ENCODE data around the gene MTR.

The MTR gene

DNA sequence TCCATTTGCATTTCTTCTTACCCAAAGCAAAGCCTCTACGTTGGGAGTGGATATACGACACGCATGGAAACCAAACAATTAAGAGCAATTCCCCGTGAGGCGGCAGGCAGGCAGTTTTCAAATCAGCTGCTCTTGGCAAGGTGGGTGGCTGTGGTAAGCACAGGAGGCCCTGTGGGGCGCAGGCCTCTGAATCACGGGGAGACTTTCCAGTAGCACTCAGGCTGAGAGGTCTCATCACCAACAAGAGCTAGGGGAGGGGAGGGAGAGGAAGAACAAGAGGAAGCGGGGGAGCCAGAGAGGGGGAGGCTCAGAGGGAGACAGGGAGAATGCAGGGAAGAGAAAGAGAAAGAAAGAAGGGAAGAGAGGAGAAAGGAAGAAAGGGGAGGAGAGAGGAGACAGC, 152.7 kb downstream of the MTR start:
- TF ChIP-seq, protein P1, sequence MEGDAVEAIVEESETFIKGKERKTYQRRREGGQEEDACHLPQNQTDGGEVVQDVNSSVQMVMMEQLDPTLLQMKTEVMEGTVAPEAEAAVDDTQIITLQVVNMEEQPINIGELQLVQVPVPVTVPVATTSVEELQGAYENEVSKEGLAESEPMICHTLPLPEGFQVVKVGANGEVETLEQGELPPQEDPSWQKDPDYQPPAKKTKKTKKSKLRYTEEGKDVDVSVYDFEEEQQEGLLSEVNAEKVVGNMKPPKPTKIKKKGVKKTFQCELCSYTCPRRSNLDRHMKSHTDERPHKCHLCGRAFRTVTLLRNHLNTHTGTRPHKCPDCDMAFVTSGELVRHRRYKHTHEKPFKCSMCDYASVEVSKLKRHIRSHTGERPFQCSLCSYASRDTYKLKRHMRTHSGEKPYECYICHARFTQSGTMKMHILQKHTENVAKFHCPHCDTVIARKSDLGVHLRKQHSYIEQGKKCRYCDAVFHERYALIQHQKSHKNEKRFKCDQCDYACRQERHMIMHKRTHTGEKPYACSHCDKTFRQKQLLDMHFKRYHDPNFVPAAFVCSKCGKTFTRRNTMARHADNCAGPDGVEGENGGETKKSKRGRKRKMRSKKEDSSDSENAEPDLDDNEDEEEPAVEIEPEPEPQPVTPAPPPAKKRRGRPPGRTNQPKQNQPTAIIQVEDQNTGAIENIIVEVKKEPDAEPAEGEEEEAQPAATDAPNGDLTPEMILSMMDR (IDR thresholded peaks at IDR 0.05; ENCODE audit: extremely low read depth, insufficient read depth, missing control alignments), result no peak
- in situ Hi-C loops (cut with MboI; ENCODE audit: low pct_unique_long_range_greater_than_20kb, low sequenced_read_pairs, unreplicated experiment), result no loop called here
- no peak for DNase-seq (ENCODE audit: low spot score)

DNA sequence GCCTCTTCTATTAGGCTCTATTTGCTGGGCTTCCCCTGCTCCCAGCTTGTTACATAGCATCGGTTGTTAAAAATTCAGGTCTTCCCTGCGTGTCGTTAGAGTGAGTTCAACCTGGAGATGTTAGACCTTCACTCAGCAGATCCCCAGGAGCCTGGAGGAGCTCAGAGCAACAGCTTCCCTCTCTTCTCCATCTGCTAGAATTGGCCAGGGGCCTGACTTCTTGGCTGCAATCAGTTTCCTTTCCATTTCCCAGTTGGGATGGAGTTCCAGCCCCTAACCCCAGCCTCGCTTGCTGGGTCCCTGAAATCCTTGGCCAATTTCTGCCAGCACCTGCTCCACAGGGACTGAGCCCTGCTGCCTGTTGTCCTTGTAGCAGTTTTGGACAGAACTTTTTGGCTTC, 153.3 kb downstream of the MTR start:
- DNase-seq (ENCODE audit: low spot score), result no peak
- in situ Hi-C loops (cut with MboI; ENCODE audit: low pct_unique_long_range_greater_than_20kb, low sequenced_read_pairs, unreplicated experiment), result no loop called here
- TF ChIP-seq, protein P1 (IDR thresholded peaks at IDR 0.05; ENCODE audit: extremely low read depth, insufficient read depth, missing control alignments), result no peak

DNA sequence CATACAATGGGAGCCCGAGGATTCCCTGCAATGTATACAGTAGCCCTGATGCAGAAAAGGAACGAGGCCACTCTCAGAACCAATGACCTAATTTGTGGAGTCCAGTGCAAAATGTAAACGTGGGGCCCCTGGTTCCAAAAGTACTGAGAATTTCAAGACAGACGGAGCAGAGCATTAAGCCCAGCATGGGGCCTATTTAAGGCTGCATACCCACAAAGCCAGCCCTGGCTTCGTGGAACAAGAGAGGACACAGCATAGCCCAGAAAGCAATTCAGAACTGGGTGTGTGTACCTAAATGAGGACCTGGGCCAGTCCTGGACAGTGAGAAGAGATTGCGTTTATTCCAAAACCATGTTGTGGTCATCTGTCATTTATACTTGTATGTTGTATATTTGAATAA, 153.9 kb downstream of the MTR start:
- TF ChIP-seq, protein P1 (IDR thresholded peaks at IDR 0.05; ENCODE audit: extremely low read depth, insufficient read depth, missing control alignments), result no peak
- in situ Hi-C loops (cut with MboI; ENCODE audit: low pct_unique_long_range_greater_than_20kb, low sequenced_read_pairs, unreplicated experiment), result no loop called here

DNA sequence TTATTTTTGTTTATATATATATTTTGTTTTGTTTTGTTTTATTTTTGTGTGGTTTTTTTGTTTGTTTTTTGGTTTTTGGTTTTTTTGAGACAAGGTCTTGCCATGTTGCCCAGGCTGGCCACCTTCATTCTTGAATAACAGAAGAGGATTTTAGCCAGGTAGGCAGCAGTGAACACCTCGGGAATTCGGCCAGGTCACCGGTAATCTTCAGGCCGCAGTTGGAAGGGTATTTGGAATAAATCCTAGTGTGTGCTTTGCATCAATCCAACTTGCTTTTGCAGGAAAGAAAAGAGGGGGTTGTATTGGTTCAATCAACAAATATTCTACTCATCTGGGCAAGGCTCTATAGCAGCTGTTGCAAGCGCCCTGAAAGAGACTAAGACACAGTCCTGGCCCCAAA, 155.3 kb downstream of the MTR start:
- TF ChIP-seq, protein P1 (IDR thresholded peaks at IDR 0.05; ENCODE audit: extremely low read depth, insufficient read depth, missing control alignments), result no peak
- in situ Hi-C loops (cut with MboI; ENCODE audit: low pct_unique_long_range_greater_than_20kb, low sequenced_read_pairs, unreplicated experiment), result no loop called here
- DNase-seq (ENCODE audit: low spot score), result no peak

More for the DNA sequence above, 153.9 kb downstream of the MTR start:
- DNase-seq (ENCODE audit: low spot score), result no peak

DNA sequence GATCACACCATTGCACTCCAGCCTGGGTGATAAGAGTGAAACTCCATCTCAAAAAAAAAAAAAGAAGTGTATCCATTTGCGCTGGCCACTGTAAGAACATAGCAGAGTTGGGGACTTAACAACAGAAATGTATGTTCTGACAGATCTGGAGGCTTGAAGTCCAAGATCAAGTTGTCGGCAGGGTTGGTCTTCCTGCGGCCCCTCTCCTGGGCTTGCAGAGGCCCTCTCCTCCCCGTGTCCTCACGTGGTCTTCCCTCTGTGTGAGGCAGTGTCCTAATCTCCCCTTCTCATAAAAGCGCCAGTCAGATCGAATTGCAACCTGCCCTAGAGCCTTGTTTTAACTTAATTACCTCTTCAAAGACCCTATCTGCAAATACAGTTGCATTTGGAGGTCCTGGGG, 156.6 kb downstream of the MTR start:
- no peak for DNase-seq (ENCODE audit: low spot score)
- TF ChIP-seq, protein P1 (IDR thresholded peaks at IDR 0.05; ENCODE audit: extremely low read depth, insufficient read depth, missing control alignments), result no peak

DNA sequence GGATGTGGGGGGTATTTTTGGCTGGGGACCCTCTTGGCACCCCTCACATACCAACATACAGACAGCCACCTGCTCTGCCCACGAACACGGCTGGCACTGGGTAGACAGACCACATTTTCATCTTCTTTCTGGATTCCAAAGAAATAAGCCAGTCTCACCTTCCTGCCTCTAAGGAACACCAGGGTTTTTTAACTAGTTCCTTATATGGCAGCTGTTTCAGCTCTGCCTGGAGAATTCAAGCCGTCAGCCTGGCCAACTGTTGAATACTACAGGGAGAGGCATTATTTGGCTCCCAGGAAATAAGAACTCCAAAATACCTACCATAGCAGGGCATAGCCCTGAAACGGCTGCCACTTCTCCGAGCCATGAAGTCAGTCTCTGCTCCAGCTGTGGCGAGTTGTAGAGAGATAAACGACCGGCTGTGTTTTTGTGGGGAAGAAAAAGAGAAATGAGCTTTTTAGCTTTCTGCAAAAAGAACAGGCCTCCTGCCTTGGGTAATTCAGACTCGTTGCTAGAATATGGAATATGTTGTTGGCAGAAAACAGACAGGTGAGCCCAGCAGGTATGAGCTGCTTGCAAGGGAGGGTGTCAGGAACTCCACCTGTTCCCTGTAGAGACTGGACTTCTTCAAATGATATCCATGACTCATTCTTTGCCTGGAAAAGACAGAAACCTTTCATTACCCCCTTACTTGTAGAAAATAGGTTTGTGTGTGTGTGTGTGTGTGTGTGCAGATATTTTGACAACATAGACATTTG, 157.3 kb downstream of the MTR start:
- in situ Hi-C loops (cut with MboI; ENCODE audit: low pct_unique_long_range_greater_than_20kb, low sequenced_read_pairs, unreplicated experiment), result no loop called here
- DNase-seq (ENCODE audit: low spot score), result no peak

More for the DNA sequence above, 156.6 kb downstream of the MTR start:
- in situ Hi-C loops (cut with MboI; ENCODE audit: low pct_unique_long_range_greater_than_20kb, low sequenced_read_pairs, unreplicated experiment), result no loop called here

More for the DNA sequence above, 157.3 kb downstream of the MTR start:
- TF ChIP-seq, protein P1 (IDR thresholded peaks at IDR 0.05; ENCODE audit: extremely low read depth, insufficient read depth, missing control alignments), result no peak
